Fibroblast of lung (primary cell): ENCODE data around the gene FOXF2.

Experiments used
- EZH2 ChIP-seq: IDR thresholded peaks from 2 replicates; pipeline ENCODE4 v1.5.1; 2012; ENCODE audit warnings: low read length, control low read depth, mild to moderate bottlenecking; ENCODE audit errors: missing control alignments
- TF ChIP-seq, protein P1 (sequence below), 2 donors: IDR thresholded peaks in 1 of 2; conservative IDR thresholded peaks in 1 of 2; 1 replicate in 1 of 2; 2 replicates in 1 of 2; pipeline ENCODE4 v1.5.1; 2011 to 2012; ENCODE audit warnings: low read length in 2 of 2, control low read depth in 1 of 2, inconsistent platforms in 1 of 2, low read depth in 1 of 2, mild to moderate bottlenecking in 1 of 2

DNA sequence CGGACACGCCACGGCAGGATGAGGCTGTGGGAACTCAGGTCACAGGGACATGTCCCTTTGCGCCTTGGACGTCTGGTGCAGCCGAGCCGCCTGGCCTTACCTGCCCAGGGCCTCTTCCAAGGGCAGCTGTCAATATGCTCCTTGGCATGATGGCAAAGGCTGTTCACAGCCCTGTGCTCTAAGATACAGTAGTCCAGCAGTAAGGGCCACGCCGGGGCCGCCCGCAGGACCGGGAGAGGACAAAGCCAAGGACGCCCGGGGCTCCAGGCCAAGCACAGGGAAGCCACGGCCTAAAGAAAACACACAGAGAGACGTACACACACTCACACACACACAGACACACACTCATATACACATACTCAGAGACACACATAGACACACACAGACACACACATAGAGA is 13.0 kb downstream of the FOXF2 start:
- TF ChIP-seq, protein P1, sequence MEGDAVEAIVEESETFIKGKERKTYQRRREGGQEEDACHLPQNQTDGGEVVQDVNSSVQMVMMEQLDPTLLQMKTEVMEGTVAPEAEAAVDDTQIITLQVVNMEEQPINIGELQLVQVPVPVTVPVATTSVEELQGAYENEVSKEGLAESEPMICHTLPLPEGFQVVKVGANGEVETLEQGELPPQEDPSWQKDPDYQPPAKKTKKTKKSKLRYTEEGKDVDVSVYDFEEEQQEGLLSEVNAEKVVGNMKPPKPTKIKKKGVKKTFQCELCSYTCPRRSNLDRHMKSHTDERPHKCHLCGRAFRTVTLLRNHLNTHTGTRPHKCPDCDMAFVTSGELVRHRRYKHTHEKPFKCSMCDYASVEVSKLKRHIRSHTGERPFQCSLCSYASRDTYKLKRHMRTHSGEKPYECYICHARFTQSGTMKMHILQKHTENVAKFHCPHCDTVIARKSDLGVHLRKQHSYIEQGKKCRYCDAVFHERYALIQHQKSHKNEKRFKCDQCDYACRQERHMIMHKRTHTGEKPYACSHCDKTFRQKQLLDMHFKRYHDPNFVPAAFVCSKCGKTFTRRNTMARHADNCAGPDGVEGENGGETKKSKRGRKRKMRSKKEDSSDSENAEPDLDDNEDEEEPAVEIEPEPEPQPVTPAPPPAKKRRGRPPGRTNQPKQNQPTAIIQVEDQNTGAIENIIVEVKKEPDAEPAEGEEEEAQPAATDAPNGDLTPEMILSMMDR (conservative IDR thresholded peaks at IDR 0.05 in 1 of 2, IDR thresholded peaks at IDR 0.05 in 1 of 2; ENCODE audit: low read depth in 1 of 2, low read length in 2 of 2): no peak
- TF ChIP-seq EZH2: no peak
